AG08395 (cell line): ENCODE data around the gene PDIA6.
"Not testable (repeated sequence)": the region's sequence is repeated elsewhere in the genome, so short reads cannot be mapped to it uniquely, and the experiment has no call there.

Source experiments
- DNase-seq: peaks from one replicate; pipeline ENCODE4 v3.0.0; 2012; ENCODE audit warnings: mixed read lengths, low spot score

PDIA6 gene

DNA sequence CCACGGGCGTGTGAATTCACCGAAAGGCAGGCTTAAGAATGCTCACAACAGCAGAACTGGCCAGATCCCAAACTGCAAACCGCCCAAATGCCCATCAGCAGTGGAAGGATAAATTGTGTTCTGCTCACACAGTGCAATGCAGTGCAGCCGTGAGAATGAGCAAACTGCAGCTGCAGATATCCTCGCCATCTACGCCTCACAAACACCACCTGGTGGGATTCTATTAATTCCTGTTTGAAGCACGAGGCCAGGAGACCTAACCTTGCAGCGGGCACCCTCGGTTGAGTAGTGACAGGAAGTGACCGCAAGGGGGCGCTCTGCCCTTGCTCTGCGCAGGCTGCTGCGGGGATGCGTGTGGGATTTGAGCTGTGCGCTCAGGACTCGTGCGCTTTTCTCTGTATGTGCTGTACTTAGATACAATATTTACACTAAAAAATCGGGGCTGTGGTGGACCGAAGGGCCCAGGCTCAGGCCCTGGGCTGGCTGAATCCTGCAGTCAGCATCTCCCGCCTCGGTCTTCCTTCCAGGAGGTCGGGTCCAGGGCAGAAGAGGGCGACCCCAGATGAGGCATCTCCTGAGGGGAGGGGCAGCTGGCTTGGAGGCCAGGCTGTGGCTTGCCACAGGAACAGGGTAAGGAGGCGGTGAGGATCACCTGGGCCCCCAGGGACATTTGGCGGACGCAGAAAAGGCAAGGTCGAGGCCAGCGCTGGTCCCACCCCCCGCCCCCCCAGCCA lies 19.8 kb upstream of the PDIA6 start:
- peak; percentile 89 for DNase-seq

DNA sequence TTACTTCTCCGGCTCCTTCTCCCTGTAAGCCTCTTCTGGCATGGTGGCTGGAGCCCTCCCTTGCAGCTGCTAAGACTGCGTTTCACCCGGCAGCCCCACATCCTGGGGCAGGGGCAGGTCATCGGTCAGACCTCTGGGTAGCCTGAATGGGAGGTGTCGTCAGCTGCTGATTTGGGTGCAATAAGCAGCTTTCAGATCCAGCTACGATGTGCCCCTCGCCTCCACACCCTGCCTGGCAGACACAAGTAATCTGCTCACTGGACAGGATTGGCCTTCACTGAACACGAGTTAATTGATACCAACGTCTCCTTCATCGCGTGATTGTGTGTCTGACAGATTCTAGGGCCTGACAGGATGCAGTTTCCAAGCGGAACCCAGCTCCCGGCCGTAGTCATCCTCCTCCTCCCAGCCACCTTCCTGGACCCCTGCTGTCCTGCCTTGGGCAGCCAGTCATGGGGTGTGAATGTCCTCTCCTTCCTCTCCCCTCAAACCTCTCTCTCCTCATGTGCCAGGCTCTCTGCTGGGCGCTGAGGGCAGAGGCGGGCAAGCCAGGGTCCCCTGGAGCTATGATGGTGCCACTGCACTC lies 18.9 kb upstream of the PDIA6 start:
- no peak for DNase-seq

- no peak for DNase-seq
These were observed 18.2 kb upstream of the PDIA6 start for GRCh38 chr2:10830641-10831399.

GRCh38 chr2:10830203-10830602 lies 17.6 kb upstream of the PDIA6 start:
- no peak for DNase-seq

- no peak for DNase-seq
These were observed 16.7 kb upstream of the PDIA6 start for GRCh38 chr2:10829299-10829698.

GRCh38 chr2:10828346-10828745 lies 15.8 kb upstream of the PDIA6 start:
- DNase-seq, result no peak

DNA sequence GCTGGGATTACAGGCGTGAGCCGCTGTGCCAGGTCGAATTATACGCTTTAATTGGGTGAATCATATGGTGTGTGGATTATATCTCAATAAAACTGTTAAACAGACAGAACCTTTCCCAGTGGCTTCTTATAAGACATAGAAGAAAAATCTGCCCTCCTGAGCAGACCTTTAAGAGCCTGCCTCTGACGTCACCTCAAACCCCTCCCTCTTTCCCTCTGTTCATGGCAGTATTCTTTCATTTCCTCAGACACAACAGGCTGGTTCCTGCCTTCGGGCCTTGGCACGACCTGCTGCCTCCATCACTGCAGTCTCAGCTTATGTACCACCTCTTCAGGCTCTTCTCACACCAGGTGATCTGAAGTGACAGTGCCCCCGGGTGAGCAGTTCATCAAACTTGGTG lies 14.0 kb upstream of the PDIA6 start:
- no peak for DNase-seq

GRCh38 chr2:10826026-10826425 lies 13.4 kb upstream of the PDIA6 start:
- no peak for DNase-seq

DNA sequence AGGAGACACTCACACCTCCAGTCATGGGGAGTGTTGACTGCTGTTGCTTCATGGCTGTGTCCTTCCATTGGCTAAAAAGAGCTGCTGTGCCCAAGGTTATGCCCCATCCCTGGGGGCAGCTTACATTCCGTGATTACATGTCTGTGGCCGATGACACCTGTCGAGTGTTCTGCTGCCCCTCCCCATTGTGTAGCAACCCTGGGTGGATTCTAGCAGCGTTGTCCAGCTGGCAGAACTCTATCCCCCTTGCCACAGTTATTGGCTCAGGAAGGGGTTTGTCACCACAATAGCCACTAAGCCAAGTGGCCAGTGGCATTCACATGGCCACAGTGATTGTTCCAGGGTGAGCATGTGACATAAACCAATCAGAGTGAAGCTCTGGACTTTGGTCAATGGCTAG lies 11.6 kb upstream of the PDIA6 start:
- DNase-seq, result no peak

DNA sequence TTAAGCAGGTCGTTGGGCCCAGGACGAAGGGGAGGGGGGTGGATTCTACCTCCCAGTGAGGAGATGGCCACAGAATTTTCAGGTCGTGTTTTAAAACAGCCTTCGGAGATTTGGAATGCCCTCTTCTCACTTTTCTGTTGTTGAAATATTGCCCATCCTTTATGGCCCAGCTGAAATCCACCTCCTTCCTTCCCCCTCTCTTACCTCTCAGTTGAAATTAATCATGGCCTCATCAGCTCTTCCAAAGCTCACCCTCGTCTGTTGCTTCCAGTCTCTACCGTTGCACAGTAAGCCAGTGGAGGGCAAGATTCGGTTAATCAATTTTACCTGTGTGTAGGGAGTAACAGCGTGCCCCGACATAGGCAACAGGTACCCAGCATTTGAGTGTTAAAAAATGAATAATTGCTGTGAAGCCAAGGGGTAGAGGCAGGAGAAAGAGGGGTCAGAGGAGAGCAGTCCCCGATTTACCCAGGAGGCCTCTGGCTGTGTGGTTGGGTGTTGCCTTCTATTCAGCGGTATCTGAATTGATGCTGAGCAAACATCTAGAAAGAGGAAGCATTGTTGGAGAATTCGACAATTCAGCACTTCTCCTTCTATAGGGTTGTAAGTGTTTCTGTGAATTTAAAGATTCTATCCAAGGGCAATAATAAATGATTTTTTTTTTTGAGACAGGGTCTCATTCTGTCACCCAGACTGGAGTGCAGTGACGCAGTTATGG lies 8.6 kb upstream of the PDIA6 start:
- DNase-seq, result no peak

GRCh38 chr2:10820562-10820961 lies 8.0 kb upstream of the PDIA6 start:
- DNase-seq, result no peak

DNA sequence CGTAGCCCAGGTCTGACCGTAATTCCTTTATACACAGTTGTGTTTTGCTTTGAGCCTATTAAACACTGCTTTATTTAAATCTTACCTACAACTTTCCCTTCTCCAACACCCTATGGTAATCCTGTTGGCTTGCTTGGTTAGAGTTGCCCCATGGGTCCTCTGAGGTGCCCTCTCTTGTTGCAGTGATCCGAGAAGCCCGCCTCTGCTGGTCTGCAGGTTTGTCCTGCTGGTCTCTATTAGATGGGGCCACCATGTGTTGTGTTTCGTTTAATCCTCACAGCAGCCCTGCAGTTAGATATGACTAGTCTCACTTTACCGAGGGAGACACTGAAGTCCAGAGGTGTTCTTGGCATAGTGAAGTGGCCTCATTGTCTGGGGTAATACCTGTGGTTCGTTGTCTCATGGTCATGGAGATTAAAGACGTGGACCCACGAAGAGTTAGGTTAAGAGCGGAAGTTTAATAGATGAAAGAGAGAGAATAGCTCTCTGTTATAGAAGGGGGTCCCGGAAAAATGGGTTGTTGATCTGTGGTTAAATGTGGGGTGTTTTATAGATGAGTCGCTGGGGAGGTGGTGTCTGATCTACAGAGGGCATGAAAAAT lies 7.2 kb upstream of the PDIA6 start:
- no peak for DNase-seq

DNA sequence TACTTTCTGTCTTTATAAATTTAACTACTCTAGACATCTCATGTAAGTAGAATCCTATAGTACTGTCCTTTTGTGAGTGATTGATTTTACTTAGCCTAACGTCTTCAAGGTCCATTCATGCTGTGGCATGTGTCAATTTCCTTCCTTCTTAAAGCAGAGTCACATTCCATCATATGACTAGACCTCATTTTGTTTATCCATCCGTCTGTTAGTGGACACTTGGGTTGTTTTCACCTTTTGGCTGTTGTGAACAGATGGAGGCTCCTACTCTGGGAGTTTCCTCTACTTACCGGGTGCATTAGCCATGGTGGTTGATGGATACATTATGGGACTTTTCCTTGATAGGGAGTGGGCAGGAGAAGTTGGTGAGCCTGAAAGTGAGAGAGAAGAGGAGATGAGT lies 6.4 kb upstream of the PDIA6 start:
- no peak for DNase-seq

GRCh38 chr2:10818305-10818704 lies 5.7 kb upstream of the PDIA6 start:
- not testable (repeated sequence) for DNase-seq

DNA sequence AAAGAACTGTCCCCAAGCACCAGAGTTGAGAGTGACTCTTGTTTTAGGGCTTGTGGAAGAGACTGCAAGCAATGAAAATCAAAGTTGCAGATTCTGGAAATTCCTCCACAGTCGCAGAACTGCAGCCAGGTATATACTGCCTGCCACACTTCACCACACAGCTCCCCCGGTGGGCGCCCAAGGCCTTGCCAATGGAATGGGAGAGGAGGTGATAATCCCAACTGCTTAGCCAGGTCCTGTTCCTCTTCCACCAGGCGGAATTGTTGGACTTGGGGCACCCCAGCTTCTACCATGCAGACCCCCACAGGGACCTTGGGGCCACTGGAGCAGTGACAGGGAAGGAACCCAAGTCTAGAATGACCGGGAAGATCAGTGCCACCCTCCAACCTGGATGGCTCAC lies 4.8 kb upstream of the PDIA6 start:
- no peak for DNase-seq

- no peak for DNase-seq
These were observed 2.2 kb upstream of the PDIA6 start for GRCh38 chr2:10814571-10815331.

DNA sequence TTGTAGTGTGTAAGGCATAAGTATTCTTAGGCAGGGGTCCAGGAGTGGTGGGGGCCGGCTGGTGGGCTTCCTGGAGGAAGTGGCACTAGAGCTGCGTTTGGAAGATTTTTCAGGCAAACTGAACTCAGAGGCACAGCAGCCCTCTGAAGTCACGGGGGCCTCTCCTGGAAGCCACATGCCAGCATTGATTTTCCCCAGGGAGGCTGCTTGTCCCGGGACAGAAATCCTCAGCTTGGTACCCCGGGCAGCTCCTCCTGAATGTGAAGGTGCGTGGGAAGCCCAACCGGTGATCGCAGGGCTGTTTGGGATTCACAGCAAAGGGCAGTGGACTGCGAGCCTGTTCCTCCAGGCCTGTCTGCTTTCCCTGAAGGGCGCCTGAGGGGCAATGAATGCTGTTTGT lies 1.6 kb upstream of the PDIA6 start:
- no peak for DNase-seq

- DNase-seq, result not testable (repeated sequence)
These were observed 866 bp upstream of the PDIA6 start for GRCh38 chr2:10813163-10814138.

GRCh38 chr2:10811517-10811916 lies 1.1 kb downstream of the PDIA6 start:
- no peak for DNase-seq
